HCT116 (cell line): ENCODE data around the gene ELFN1. TPM values are rescaled to one million over a fixed set of nuclear protein-coding genes. Genes with fewer than 3 reads are reported as not detected.

Experiments used
- ATAC-seq: fragments of 200-7000 bp; cut with Tn5 transposase; 2 replicates; pipeline ENCODE4 v1.9.1; 2020; ENCODE audit warnings: mild to moderate bottlenecking, moderate library complexity
- BruUV-seq: library from RNA; stranded (reverse); fragments of 400-500 nt; replicated peaks from 2 replicates; lab custom pipeline; 2021; lab: Mats Ljungman, UMichigan
- CTCF ChIA-PET: fragments of 300-600 bp; sonication (Branson Sonifier 250); formaldehyde crosslinking; loops from one replicate; lab custom pipeline; 2021; ENCODE audit warnings: antibody characterized with exemption; lab: Charles Lee
- POLR2A ChIA-PET: fragments of 300-600, 350-600 bp; sonication (Branson Sonifier 250); formaldehyde crosslinking; loops from one replicate; lab custom pipeline; 2021; ENCODE audit warnings: antibody characterized with exemption; lab: Charles Lee
- RAD21 ChIA-PET, 2 experiments: fragments of 300-600 bp; sonication (Branson Sonifier 250); formaldehyde crosslinking; loops; one replicate each; lab custom pipeline; 2023; ENCODE audit warnings: low total read pairs in 2 of 2; ENCODE audit not compliant: uncharacterized antibody in 2 of 2, unreplicated experiment in 2 of 2, low non-redundant PET in 1 of 2; lab: Charles Lee
- DNase-seq: peaks from one replicate; pipeline ENCODE4 v3.0.0-alpha.2; 2010; ENCODE audit warnings: low read depth, low spot score
- H2AFZ ChIP-seq: fragments of 200-600 bp; shearing (Covaris generic), sonication (generic); 2 replicates; pipeline ENCODE4 v1.6.1; 2017; ENCODE audit warnings: low read depth, mixed run types, mixed read lengths, antibody characterized with exemption, low read length; ENCODE audit not compliant: poor library complexity, severe bottlenecking
- H3K27ac ChIP-seq: 2 replicates; pipeline ENCODE4 v1.5.1; 2012; ENCODE audit warnings: low read depth, low read length
- H3K27me3 ChIP-seq: fragments of 200-600 bp; sonication (generic); 2 replicates; pipeline ENCODE4 v1.6.1; 2016; ENCODE audit warnings: mixed run types, low read length, mixed read lengths; ENCODE audit not compliant: insufficient read depth
- H3K36me3 ChIP-seq, 2 experiments: fragments of 200-500 bp in 1 of 2; fragments of 200-600 bp in 1 of 2; sonication (Bioruptor generic) in 1 of 2; sonication (generic) in 1 of 2; 2 replicates each; pipeline versions ENCODE4 v1.5.1 to v1.6.1; 2014 to 2016; ENCODE audit warnings: low read length in 2 of 2, inconsistent platforms in 1 of 2, mixed read lengths in 1 of 2, mixed run types in 1 of 2; ENCODE audit not compliant: insufficient read depth in 2 of 2, control insufficient read depth in 1 of 2
- H3K4me1 ChIP-seq, 2 experiments: fragments of 200-600 bp in 1 of 2; sonication (generic) in 1 of 2; 2 replicates each; pipeline versions ENCODE4 v1.5.1 to v1.6.1; 2012 to 2017; ENCODE audit warnings: low read length in 2 of 2, inconsistent platforms in 1 of 2, mild to moderate bottlenecking in 1 of 2, mixed read lengths in 1 of 2, mixed run types in 1 of 2, moderate library complexity in 1 of 2; ENCODE audit not compliant: insufficient read depth in 2 of 2, control insufficient read depth in 1 of 2
- H3K4me2 ChIP-seq: fragments of 200-600 bp; sonication (generic); 2 replicates; pipeline ENCODE4 v1.6.1; 2017; ENCODE audit warnings: mixed run types, low read length, mixed read lengths
- H3K4me3 ChIP-seq, 2 experiments: fragments of 200-600 bp in 1 of 2; sonication (generic) in 1 of 2; replicated peaks in 1 of 2; 2 replicates each; pipeline ENCODE4 v1.5.1; 2011 to 2016; ENCODE audit warnings: low read length in 2 of 2, control low read depth in 1 of 2, low read depth in 1 of 2, mild to moderate bottlenecking in 1 of 2, mixed read lengths in 1 of 2, mixed run types in 1 of 2
- H3K79me2 ChIP-seq: fragments of 200-600 bp; sonication (generic); 2 replicates; pipeline ENCODE4 v1.6.1; 2017; ENCODE audit warnings: mild to moderate bottlenecking, mixed run types, low read length, moderate library complexity, mixed read lengths; ENCODE audit not compliant: insufficient read depth
- H3K9ac ChIP-seq: fragments of 200-600 bp; sonication (generic); 2 replicates; pipeline ENCODE4 v1.6.1; 2016; ENCODE audit warnings: low read length, mixed read lengths
- H3K9me2 ChIP-seq: fragments of 200-600 bp; sonication (generic), shearing (Covaris generic); 2 replicates; pipeline ENCODE4 v1.6.1; 2017; ENCODE audit warnings: mixed run types, mild to moderate bottlenecking, moderate library complexity; ENCODE audit not compliant: insufficient read depth
- H3K9me3 ChIP-seq, 2 experiments: fragments of 200-500 bp in 1 of 2; fragments of 200-600 bp in 1 of 2; sonication (Bioruptor generic) in 1 of 2; sonication (generic) in 1 of 2; 2 replicates each; pipeline ENCODE4 v1.6.1; 2014 to 2017; ENCODE audit warnings: low read length in 2 of 2, mixed read lengths in 2 of 2, inconsistent platforms in 1 of 2, low read depth in 1 of 2, mild to moderate bottlenecking in 1 of 2, mixed run types in 1 of 2, moderate library complexity in 1 of 2; ENCODE audit not compliant: control insufficient read depth in 1 of 2, insufficient read depth in 1 of 2
- H4K20me1 ChIP-seq: fragments of 200-600 bp; sonication (generic), shearing (Covaris generic); 2 replicates; pipeline ENCODE4 v1.6.1; 2017; ENCODE audit warnings: mixed run types, mild to moderate bottlenecking, moderate library complexity; ENCODE audit not compliant: insufficient read depth
- CBX3 ChIP-seq: IDR thresholded peaks from 2 replicates; pipeline ENCODE4 v1.6.1; 2012; ENCODE audit warnings: low read depth
- CEBPB ChIP-seq: IDR thresholded peaks from 2 replicates; pipeline ENCODE4 v1.6.1; 2012; ENCODE audit warnings: low read depth
- CTCF ChIP-seq, 3 experiments: fragments of 200-600 bp in 1 of 3; sonication (generic) in 1 of 3; IDR thresholded peaks in 2 of 3; conservative IDR thresholded peaks in 1 of 3; 2 replicates each; pipeline ENCODE4 v1.5.1; 2012 to 2017; ENCODE audit warnings: low read depth in 2 of 3, low read length in 2 of 3, antibody characterized with exemption in 1 of 3, borderline replicate concordance in 1 of 3, control low read depth in 1 of 3, mild to moderate bottlenecking in 1 of 3, mixed read lengths in 1 of 3, mixed run types in 1 of 3, moderate library complexity in 1 of 3; ENCODE audit not compliant: insufficient read depth in 1 of 3
- EZH2 ChIP-seq: fragments of 200-600 bp; sonication (generic); IDR thresholded peaks from 2 replicates; pipeline ENCODE4 v1.6.1; 2017; ENCODE audit warnings: antibody characterized with exemption, mixed run types
- EZH2phosphoT487 ChIP-seq: fragments of 200-600 bp; IDR thresholded peaks from 2 replicates; pipeline ENCODE4 v1.6.1; 2018; ENCODE audit warnings: antibody characterized with exemption, borderline replicate concordance
- POLR2AphosphoS5 ChIP-seq: IDR thresholded peaks from 2 replicates; pipeline ENCODE4 v1.6.1; 2011; ENCODE audit warnings: mild to moderate bottlenecking, low read depth, low read length, moderate library complexity
- RAD21 ChIP-seq: IDR thresholded peaks from 2 replicates; pipeline ENCODE4 v1.6.1; 2012; ENCODE audit warnings: low read depth, mild to moderate bottlenecking
- REST ChIP-seq: IDR thresholded peaks from 2 replicates; pipeline ENCODE4 v1.6.1; 2012; ENCODE audit warnings: low read depth
- SIN3A ChIP-seq: IDR thresholded peaks from 2 replicates; pipeline ENCODE4 v1.6.1; 2012; ENCODE audit warnings: low read depth
- SP1 ChIP-seq: IDR thresholded peaks from 2 replicates; pipeline ENCODE4 v1.6.1; 2012; ENCODE audit warnings: low read depth
- YY1 ChIP-seq: IDR thresholded peaks from 2 replicates; pipeline ENCODE4 v1.6.1; 2011; ENCODE audit warnings: low read length, low read depth, moderate library complexity, mild to moderate bottlenecking; ENCODE audit not compliant: insufficient replicate concordance; ENCODE audit errors: extremely low read depth
- ZBTB33 ChIP-seq: IDR thresholded peaks from 2 replicates; pipeline ENCODE4 v1.6.1; 2011; ENCODE audit warnings: mild to moderate bottlenecking, low read length, moderate library complexity; ENCODE audit not compliant: insufficient replicate concordance; ENCODE audit errors: extremely low read depth
- ZFX ChIP-seq: fragments of 450-650 bp; IDR thresholded peaks from 2 replicates; pipeline ENCODE4 v1.6.1; 2017
- intact Hi-C: fragments of 100-400 bp; cut with micrococcal nuclease; formaldehyde crosslinking; loops from 2 replicates; pipeline ENCODE4 v1.10.0; 2022
- total RNA-seq: library from RNA; stranded (reverse); gene quantifications from one replicate; pipeline ENCODE4 v1.2.1, GENCODE V29; 2021; ENCODE audit not compliant: unreplicated experiment

The ELFN1 gene
- total RNA-seq, 1 experiment from 2014 or later = 4.4 TPM

- TF ChIP-seq ZBTB33 (no peak), SP1 (no peak), CEBPB (no peak), ZFX (no peak)
These were observed 24.0 kb downstream of the ELFN1 start (continued) for GRCh38 chr7:1693991-1694524.

GRCh38 chr7:1694611-1695511 lies 24.8 kb downstream of the ELFN1 start:
- Histone ChIP-seq H3K27ac (no peak overlapping the region), H3K79me2 (no peaks in the 10 kb centered on the region), H3K4me3 (no peak overlapping the region), H3K9ac (no peak overlapping the region), H3K27me3 (0 out of 2 replicates have a peak, but pooled peaks cover 3% of the 10 kb centered on the region), H3K36me3 (no peaks in the 10 kb centered on the region), H3K4me2 (no peak overlapping the region), H3K4me1 (no peaks in the 10 kb centered on the region), H4K20me1 (no peaks in the 10 kb centered on the region), H2AFZ (no peak overlapping the region), H3K9me3 (no peaks in the 10 kb centered on the region), H3K9me2 (no peaks in the 10 kb centered on the region)
- CTCF ChIA-PET = no interaction called here
- BruUV-seq = no TSS peak
- RAD21 ChIA-PET = no interaction called here
- intact Hi-C loops = no loop called here
- POLR2A ChIA-PET = no interaction called here
- DNase-seq (no peak), ATAC-seq (no peak)
- TF ChIP-seq EZH2phosphoT487 = no peak
- no peak for TF ChIP-seq RAD21
- no peak for TF ChIP-seq ZBTB33
- no peak for TF ChIP-seq POLR2AphosphoS5
- no peak for TF ChIP-seq REST
- TF ChIP-seq CBX3 = no peak
- no peak for TF ChIP-seq SIN3A
- no peak for TF ChIP-seq EZH2
- no peak for TF ChIP-seq YY1
- TF ChIP-seq CTCF (IDR thresholded peaks at IDR 0.05 in 2 of 3, conservative IDR thresholded peaks at IDR 0.05 in 1 of 3; ENCODE audit: borderline replicate concordance in 1 of 3, insufficient read depth in 1 of 3, low read depth in 2 of 3, low read length in 2 of 3) = no peak
